M059J (cell line): ENCODE measurements around the gene ZNF763. TPM values are rescaled to one million over a fixed set of nuclear protein-coding genes. Genes with fewer than 3 reads are reported as not detected.

Experiments used
- DNase-seq: peaks from one replicate; pipeline ENCODE4 v3.0.0-alpha.2; 2012; ENCODE audit warnings: low read depth
- total RNA-seq: library from RNA; depleted of rRNA; stranded (reverse); fragments of >200 nt; shearing (Covaris generic); gene quantifications from 2 replicates; pipeline ENCODE4 v1.2.3, GENCODE V29; 2014; rRNA removed

The ZNF763 gene
- total RNA-seq, 1 experiment from 2014 or later: 0.76 TPM

DNA sequence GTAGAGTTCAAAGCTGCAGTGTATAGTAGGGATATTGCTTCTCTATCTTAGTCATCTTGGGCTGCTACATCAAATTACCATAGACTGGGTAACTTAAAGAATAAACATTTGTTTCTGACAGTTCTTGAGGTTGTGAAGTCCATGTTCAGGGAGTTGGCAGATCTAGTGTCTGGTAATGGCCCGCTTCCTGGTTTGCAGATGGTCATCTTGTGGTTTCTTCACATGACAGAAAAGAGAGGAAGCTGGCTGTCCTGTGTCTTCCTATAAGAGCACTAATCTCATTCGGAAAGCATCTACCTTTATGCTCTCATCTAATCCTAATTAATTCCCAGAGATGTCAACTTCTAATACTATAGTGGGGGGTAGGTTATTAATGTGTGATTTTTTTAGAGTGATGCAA lies 6.2 kb downstream of the ZNF763 start:
- DNase-seq: no peak

DNA sequence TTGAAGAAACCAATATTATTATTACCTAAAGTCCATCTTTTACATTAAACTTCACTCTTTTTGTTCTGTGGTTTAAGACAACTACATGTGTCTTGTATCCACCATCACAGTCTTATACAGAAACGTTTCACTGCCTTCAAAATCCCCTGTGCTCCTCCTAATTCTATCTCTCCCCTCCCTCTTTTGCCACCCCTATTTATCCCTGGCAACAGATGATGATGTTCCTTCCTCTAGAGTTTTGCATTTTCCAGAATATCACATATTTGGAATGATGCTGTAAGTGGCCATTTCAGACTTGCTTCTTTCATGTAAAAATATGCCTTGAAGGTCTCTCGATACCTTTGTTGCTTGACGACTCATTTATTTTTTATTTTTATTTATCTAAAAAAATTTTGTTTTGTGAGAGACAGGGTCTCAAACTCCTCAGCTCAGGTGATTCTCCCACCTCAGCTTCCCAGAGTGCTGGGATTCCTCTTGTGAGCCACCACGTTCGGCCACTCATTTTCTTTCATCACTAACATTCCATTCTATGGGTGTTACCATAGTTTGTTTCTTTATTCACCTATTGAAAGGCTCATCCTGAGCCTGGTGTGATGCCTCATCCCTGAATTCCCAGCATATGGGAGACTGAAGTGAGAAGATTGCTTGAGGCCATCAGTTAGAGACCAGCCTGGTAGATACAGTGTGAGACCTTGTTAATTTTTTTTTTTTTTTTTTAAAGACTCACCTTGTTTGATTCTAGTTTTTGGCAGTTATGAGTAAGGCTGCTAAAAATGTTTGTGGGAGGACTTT lies 8.4 kb downstream of the ZNF763 start:
- no peak for DNase-seq

DNA sequence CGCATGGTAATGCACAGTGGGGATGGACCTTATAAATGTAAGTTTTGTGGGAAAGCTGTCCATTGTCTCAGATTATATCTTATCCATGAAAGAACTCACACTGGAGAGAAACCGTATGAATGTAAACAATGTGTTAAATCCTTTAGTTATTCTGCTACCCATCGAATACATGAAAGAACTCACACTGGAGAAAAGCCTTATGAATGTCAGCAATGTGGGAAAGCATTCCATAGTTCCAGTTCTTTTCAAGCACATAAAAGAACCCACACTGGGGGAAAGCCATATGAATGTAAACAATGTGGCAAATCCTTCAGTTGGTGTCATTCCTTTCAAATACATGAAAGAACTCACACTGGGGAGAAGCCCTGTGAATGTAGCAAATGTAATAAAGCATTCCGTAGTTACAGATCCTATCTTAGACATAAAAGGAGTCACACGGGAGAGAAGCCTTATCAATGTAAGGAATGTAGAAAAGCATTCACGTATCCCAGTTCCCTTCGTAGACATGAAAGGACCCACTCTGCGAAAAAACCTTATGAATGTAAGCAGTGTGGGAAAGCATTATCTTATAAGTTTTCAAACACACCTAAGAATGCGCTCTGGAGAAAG lies 13.8 kb downstream of the ZNF763 start:
- DNase-seq: no peak

DNA sequence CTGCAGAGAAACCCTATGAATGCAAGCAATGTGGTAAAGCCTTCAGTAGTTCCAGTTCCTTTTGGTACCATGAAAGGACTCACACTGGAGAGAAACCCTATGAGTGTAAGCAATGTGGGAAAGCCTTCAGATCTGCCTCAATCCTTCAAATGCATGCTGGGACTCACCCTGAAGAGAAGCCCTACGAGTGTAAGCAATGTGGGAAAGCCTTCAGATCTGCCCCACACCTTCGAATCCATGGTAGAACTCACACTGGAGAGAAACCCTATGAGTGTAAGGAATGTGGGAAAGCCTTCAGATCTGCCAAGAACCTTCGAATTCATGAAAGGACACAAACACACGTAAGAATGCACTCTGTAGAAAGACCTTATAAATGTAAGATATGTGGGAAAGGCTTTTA lies 14.7 kb downstream of the ZNF763 start:
- DNase-seq: no peak

DNA sequence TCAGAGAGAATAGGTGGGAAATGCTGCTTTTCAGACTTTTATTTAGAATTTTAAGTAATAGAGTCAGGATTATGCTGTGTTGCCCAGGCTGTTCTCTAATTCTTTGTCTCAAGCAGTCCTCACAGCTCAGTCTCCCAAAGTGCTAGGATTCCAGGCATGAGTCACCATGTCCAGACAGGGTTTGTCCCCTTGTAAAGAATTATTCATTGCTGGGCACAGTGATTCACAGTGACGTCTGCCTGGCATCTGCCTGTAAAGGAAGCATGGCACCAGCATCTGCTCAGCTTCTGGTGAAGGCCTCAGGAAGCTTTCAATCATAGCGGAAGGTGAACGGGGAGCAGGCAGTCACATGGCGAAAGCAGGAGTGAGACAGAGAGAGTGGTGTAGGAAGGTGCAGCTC lies 17.7 kb downstream of the ZNF763 start:
- peak; percentile 71 for DNase-seq

DNA sequence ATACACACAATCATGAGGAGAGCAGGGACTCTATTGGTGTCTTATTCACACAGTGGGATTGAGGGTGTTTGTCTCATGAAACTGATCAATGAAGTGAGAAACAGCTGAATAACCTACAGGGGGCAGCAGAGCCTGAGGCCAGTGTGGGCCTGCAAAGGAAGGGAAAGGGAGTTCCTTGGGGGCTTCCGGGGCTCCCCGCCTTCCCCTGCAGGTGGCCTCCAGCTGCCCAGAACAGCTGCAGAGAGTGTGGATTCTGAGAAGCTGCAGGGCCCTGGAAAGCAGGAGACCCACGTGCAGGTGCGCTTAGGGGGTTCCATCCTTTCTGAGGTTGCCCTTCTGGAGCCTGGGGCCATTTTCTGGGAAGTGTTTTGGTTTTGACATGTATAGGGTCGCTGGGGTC lies 20.1 kb downstream of the ZNF763 start:
- no peak for DNase-seq

DNA sequence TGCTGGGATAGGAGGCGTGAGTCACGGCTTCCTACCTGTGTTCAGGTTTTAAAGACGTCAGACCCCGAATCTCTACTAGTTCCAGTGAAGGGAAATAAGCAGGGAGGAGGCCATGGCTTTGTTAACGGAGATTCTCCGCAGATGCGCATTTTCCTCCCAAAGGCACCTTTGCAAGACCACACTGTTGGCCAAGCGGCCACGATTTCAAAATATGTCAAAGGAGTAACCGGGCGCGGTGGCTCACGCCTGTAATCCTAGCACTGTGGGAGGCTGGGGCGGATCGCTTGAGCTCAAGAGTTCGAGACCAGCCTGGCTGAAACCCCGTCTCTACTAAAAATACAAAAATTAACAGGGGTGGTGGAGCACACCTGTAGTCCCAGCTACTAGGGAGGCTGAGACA lies 21.9 kb downstream of the ZNF763 start:
- DNase-seq: no peak

DNA sequence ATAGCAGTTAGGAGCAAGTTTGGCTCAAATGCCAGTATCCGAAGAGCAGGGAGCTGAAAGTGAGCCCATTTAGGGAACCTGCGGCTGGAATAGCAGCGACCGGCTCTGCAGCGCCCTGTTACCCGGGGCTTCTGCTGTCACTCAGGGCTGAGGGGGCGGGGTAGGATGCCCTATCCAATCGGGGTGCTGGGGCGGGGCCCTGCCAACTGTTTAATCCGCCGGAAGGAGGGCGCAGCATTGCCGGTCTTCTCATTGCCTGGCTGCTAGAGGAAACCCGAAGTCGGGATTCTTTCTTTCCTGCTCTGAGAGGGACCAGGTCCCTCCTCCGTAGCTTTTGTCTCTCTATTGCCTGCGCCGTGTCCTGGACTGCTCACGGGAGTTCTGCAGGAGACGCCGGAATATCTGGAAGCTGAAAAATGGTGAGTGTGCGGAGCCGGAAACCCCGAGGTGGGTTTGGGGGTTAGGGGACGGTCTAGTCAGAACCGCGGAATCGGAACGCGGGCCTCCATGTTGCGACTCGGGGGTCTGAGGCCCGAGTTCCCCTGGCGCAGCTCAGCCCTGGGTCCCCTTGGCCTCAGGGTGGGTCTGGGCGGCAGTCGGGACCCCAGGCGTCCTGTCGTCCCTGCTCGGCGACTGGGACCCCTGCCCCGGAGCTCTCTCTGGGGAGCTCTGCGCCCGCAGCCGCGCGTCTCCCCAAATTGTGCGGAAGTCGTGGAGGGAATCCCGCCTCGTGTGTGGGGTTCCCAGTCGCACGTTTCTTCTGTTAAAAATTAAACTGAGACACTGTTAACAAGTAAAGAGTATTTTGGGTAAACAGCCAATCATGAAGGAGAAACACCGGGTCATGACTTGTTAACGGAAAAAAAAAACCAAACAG lies 22.8 kb downstream of the ZNF763 start:
- DNase-seq: peak; percentile 95

DNA sequence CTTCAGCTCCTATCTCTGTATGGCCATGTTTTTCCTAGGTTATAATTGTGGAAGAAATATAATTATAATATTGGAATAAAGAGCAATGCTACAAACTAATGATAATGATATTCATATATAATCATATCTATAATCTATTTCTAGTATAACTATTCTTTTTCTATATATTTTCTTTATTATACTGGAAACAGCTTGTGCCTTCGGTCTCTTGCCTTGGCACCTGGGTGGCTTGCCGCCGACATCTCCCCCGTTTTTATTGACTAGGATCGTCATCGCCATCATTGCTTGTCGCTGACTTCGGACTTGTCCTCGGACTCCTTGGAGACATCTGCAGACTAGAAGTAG lies 24.2 kb downstream of the ZNF763 start:
- DNase-seq: no peak

DNA sequence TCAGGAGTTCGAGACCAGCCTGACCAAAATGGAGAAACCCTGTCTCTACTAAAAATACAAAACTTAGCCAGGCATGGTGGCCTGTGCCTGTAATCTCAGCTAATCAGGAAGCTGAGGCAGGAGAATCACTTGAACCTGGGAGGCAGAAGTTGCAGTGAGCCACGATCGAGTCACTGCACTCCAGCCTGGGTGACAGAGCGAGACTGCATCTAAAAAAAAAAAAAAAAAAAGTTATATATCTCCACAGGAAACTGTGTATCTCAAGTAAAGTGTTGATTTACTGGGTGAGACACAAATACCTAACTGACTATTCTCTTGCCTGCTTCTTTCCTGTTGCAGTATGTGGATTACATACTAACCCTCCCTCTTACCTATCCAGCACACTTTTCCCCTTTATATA lies 27.1 kb downstream of the ZNF763 start:
- peak; percentile 22 for DNase-seq

DNA sequence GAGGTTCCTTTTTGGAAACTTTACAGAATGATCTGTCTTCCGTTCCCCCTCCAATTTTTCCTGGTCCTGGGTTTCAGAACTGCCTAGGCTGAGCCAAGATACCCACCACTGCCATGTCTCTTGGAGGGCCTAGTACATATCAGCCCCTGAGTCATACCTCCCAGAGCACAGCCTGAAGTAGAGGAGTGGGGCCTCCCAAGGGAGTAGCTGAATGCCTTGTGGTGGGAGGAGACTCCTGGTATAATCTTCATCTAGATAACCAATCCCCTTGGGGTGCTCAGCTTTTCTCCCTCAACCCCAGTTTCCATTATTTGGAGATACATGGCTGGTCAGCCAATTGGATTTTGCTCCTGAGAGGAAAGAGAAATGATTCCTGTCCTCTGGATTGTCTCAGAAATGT lies 30.3 kb downstream of the ZNF763 start:
- peak; percentile 23 for DNase-seq

DNA sequence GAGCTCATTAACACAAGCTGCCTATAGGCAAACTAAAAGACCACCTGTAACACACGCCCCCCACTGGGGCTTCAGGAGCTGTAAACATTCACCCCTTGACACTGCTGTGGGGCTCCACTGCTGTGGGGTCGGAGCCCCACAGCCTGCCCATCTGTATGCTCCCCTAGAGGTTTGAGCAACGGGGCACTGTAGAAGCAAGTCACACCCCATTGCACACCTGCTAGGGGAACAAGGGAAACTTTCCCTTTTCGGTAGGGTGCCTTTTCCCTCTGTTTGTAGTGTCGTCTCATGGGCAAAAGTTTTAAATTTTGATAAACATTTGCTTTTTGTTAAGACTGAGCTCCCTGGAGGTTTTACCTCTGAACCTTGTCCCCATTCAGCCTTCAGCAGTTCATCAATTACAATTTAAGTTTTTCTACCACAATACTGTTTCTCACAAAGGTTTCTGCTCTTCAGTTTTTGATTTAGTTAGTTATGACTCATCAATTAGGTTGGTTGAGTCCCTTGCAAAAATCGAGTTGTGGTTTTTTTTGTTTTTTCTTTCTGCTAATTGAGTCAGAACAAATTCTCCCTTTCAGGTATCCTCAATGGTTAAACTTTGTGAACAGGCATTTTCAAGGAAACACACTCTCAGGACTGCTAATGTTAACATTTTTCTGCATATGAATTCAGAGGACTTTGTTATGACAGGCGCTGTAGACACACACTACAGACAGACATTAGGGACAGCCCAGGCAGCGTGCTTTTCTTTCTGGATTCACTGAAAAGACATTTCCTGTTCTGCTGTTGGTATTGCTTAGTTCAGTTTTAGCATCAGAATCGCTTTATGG lies 35.5 kb downstream of the ZNF763 start:
- peak; percentile 86 for DNase-seq

DNA sequence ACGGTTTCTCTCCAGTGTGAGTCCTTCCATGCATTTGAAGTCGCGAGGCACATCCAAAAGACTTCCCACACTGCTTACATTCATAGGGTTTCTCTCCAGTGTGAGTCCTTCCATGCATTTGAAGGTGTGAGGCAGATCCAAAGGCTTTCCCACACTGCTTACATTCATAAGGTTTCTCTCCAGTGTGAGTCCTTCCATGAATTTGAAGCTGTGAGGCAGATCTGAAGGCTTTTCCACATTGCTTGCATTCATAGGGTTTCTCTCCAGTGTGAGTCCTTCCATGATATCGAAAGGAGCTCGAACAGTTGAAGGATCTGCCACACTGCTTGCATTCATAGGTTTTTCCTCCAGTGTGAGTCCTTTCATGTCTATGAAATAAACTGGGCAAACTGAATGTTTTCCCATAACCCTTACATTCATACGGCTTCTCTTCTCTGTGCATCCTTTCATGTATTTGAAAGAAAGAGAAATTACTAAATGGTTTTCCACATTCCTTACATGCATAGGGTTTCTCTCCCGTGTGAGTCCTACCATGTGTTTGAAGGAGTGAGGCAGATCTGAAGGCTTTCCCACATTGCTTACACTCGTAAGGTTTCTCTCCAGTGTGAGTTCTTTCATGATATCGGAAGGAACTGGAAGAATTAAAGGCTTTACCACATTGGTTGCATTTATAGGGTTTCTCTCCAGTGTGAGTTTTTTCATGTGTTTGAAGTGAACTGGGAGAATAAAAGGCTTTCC lies 50.3 kb downstream of the ZNF763 start:
- no peak for DNase-seq

DNA sequence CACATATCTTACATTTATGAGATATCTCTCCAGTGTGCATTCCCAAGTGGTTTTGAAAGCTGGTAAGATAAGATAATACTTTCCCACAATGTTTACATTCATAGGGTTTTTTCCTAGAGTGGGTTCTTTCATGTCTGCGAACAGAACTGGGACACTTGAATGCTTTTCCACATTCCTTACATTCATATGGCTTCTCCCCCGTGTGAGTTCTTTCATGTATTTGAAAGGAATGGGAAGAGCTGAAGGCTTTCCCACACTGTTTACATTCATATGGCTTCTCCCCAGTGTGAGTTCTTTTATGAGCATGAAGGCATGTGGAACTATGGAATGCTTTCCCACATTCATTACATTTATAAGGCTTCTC lies 50.9 kb downstream of the ZNF763 start:
- DNase-seq: no peak

Other genes with a start within 250 kb of the ZNF763 start
- 10.1 and 17.0 TPM in 2 replicates for gene ZNF823, start 226.1 kb upstream of the ZNF763 start, total RNA-seq
- gene ZNF441, start 198.0 kb upstream of the ZNF763 start, total RNA-seq: 3.9 and 4.8 TPM in 2 replicates
- gene ZNF491, start 166.5 kb upstream of the ZNF763 start, total RNA-seq: 0.39 and 0.64 TPM in 2 replicates
- 4.6 and 6.8 TPM in 2 replicates for gene ZNF440, start 150.8 kb upstream of the ZNF763 start, total RNA-seq
- 9.4 and 18.3 TPM in 2 replicates for gene ZNF439, start 116.3 kb upstream of the ZNF763 start, total RNA-seq
- gene ZNF69, start 77.3 kb upstream of the ZNF763 start, total RNA-seq: 1.1 and 5.4 TPM in 2 replicates
- 7.7 and 16.4 TPM in 2 replicates for gene ZNF700, start 39.9 kb upstream of the ZNF763 start, total RNA-seq
- 3.4 and 7.4 TPM in 2 replicates for gene ZNF433, start 70.6 kb downstream of the ZNF763 start, total RNA-seq
- gene ZNF878, start 87.9 kb downstream of the ZNF763 start, total RNA-seq: 0.74 and 1.1 TPM in 2 replicates
- 2.5 and 3.9 TPM in 2 replicates for gene ZNF844, start 99.7 kb downstream of the ZNF763 start, total RNA-seq
- gene ZNF20, start 175.3 kb downstream of the ZNF763 start, total RNA-seq: 1.6 and 12.0 TPM in 2 replicates
- 6.6 and 17.6 TPM in 2 replicates for gene ZNF625, start 191.7 kb downstream of the ZNF763 start, total RNA-seq
- gene ZNF136, start 198.1 kb downstream of the ZNF763 start, total RNA-seq: 5.8 and 9.7 TPM in 2 replicates